GM10266 (cell line): Measurements from ENCODE around the gene ANKRD6.

Experiments
- DNase-seq: peaks from one replicate; pipeline ENCODE4 v3.0.0; 2012; ENCODE audit errors: extremely low spot score
- TF ChIP-seq, protein P1 (sequence below): IDR thresholded peaks from 2 replicates; pipeline ENCODE4 v1.5.1; 2012; ENCODE audit warnings: mild to moderate bottlenecking, low read depth; ENCODE audit not compliant: control insufficient read depth, insufficient read depth; ENCODE audit errors: missing control alignments

Gene ANKRD6

DNA sequence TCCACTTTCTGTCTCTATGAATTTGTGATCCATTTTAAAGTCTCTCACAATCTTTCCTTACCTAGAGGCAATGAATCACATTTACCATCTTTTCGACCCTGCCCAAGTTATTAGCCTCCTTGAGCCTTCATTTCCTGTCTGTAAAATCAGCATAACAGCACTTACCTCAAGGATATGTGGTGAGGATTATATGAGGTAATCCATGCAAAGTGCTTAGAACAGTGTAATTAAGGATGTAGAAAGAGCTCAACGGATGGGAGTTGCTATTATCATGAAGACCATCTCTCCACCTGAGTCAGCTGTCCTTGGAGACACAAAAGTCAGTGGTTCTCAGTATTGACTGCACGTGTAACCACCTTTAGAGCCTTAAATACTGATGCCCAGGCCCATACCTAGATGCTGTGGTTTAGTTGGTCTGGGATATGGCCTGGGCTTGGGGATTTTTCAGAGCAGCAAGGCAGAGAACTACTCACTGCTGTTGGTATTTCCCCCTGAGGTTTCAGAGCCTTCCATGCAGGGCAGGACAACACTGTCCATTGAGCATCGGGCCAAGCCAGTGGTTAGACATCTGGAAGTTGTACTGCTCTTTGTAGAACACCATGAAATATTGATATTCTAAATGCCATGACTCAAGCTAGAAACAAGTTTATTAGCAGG, 149.8 kb downstream of the ANKRD6 start:
- TF ChIP-seq, protein P1, sequence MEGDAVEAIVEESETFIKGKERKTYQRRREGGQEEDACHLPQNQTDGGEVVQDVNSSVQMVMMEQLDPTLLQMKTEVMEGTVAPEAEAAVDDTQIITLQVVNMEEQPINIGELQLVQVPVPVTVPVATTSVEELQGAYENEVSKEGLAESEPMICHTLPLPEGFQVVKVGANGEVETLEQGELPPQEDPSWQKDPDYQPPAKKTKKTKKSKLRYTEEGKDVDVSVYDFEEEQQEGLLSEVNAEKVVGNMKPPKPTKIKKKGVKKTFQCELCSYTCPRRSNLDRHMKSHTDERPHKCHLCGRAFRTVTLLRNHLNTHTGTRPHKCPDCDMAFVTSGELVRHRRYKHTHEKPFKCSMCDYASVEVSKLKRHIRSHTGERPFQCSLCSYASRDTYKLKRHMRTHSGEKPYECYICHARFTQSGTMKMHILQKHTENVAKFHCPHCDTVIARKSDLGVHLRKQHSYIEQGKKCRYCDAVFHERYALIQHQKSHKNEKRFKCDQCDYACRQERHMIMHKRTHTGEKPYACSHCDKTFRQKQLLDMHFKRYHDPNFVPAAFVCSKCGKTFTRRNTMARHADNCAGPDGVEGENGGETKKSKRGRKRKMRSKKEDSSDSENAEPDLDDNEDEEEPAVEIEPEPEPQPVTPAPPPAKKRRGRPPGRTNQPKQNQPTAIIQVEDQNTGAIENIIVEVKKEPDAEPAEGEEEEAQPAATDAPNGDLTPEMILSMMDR: no peak
- no peak for DNase-seq

DNA sequence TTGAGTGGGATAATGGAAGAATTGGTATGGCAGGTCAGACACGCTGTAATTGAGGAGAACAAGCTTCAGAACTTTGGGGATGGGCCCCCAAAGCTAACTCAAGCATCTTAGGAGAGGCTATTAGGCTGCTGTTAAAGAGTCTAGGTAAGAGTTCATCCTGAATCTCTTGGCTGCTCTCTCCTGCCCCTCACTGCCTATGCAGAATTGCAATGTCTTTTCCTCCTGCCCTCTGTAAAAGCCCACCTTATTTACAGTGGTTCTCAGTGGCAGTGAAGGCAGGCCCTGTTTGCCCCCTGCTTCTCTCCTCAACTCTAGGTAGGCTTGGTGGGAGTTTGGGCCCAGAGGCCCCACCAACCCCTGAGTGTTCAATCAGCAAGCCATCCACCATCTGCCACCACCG, 150.6 kb downstream of the ANKRD6 start:
- TF ChIP-seq, protein P1: no peak
- no peak for DNase-seq

DNA sequence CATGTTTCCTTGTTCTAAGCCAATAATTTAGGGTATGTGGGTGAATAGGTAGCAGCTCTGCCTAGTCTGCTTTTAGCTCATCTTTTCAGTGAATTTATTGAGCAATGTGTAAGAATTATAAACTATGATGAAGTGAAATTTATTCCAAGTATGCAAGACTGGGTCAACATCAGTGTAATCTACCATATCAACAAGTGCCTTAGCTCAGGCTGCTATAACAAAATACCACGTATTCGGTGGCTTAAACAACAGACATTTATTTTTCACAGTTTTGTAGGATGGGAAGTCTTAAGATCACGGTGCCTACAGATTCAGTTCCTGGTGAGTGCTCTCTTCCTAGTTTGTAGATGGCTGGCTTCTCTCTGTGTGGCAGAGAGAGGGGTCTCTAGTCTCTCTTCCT, 151.6 kb downstream of the ANKRD6 start:
- DNase-seq: no peak
- TF ChIP-seq, protein P1: no peak

DNA sequence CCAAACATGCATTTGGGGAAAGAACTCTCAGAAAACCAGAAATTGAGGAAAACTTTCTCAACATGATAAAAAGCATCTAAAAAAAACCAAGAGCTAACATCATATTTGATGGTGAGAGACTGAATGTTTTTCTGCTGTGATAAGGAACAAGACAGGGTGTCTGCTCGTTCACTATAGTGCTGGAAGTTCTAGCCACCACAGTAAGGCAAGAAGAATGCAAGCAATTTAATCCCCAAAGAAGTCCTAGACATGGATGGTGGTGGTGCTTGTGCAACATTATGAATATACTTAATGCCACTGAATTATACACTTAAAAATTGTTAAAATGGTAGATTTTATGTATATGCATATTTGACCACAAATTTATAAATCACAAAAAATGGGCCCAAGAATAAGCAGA, 152.2 kb downstream of the ANKRD6 start:
- DNase-seq: no peak
- TF ChIP-seq, protein P1: no peak

DNA sequence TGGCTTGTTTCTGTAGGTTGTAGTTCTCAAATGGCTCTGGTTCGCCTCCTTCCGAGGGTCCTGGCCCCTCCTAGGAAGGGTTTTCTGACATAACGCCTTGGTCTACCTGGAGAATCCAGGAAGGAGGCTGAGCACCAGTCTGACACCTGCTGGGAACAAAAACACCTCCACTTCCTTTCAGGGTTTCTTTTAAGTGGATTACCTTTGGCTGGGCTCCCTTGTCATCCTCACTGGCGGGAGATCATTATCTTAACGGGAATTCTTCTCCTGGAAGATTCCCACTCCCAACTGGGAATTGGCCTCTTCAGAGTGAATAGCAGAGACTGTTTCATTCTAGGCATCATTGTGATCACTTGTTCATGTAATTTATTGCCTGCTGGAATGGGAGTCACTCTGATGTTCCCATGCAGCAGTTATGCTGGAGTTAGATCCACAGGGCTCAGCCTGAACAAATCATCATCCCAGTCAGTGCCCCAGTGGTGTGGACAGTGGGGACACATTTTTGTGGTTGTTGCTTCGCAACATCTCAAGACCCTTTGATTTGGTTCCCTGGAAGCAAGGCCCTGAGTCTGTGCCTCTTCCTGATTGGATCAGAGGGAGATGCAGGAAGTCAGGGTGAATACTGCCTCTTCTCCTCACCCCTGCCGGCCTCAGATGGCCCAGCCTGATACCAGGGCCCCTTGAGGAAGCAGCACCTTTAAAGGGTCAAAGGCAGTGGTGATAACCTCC, 156.5 kb downstream of the ANKRD6 start:
- no peak for DNase-seq
- TF ChIP-seq, protein P1: no peak

DNA sequence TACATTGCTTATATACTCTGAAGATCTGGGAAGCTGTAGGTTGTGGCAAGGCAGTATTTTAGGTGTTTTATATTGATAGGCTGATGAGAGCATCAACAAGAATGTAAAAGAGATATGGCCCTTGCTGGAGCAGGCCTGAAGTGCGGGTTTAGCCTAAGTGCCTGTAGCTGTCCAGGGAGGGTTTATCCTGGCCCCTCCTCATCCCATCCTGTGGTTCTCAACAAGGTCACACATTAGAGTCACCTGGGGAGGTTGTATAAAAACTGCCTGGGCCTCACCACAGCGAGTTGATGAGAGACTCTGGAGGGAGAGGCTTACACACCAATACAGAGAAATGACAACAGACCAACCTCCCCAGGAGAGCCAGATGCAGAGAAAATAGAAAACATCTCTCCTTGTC, 157.2 kb downstream of the ANKRD6 start:
- TF ChIP-seq, protein P1: no peak
- no peak for DNase-seq

DNA sequence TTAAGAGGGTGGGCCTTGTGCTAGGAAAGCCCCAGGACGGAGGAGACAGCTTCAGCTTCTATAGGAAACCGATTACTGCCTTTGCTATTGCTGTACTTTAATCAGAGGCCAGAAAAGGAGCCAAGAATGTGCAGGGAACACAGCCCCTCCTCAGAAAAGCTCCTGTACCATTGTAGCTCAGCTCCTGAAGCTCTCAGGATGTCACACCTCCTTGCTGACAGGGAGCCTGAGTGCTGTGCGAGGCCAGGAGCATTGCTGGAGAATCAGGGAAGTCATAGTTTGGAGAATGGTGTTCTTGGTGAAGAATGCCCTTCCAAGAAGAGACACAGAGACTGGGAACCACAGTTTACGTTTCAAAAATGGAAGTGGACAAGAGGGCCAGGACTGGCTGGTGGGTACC, 158.8 kb downstream of the ANKRD6 start:
- TF ChIP-seq, protein P1: no peak
- DNase-seq: no peak
